ENCODE data around the gene WDR37. TPM values are rescaled to one million over a fixed set of nuclear protein-coding genes. Genes with fewer than 3 reads are reported as not detected.
"Not testable (repeated sequence)": the region's sequence is repeated elsewhere in the genome, so short reads cannot be mapped to it uniquely, and the experiment has no call there.

Gene WDR37
- polyA plus RNA-seq, 1 donor, result 21.0 TPM

DNA sequence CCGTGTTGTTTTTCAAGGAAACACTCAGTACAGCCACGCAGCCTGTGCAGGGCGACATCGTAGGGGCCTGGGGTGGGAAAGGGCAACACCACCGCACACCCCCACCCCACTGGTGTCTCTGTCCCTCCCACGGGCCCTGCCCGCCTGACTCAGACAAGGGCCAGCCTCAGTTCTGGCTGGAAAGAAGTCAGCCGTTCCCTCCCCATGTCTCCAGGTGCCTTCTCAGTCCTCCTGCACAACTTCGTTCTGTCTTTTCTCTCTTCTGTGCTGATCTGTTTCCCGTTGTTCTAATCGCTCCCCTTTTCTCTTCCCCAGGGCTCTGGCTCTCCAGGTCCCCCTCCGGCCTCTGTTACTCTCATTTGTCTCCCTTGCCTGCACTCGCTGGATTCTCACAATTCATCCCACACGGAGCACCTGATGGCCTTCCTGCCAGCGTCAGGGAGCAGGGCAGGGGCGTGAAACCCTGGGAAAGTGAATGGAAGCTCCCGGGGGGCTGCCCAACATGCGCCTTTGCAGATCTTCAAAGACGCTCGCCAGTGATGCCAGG lies 97.7 kb downstream of the WDR37 start:
- no peak for DNase-seq

DNA sequence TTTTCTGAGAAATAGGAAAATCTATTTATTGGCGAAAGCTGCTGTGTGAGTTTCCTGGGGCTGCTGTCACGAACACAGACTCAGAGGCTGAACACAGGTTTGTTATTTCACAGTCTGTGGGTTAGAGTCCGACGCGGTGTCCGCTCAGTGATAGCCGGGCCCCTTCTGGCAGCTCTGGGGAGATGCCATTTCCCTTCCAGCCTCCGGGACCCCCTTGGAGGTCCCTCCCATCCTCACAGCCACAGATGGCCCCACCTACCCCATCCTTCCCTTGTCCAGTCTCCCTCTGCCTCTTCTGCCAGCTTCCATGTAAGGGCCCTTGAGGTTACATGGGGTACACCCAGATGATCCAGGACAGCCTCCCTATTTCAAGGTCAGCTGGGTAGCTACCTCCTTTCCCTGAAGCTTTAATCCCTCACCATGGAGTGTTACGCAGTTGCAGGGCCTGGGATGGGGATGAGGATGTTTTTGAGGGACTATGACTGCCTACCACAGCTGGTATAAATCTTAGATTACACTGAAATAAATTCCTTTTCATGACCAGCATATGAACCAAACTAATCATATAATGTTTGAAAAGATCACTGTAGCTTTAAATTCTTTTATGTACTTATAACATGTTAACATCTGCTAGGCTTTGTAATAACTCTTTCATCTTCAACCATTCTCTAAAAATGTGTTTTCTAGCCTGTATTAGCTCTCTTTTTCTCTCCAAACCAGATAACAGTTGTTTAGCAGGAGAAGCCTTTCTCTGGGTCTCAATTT lies 98.5 kb downstream of the WDR37 start:
- no peak for DNase-seq

DNA sequence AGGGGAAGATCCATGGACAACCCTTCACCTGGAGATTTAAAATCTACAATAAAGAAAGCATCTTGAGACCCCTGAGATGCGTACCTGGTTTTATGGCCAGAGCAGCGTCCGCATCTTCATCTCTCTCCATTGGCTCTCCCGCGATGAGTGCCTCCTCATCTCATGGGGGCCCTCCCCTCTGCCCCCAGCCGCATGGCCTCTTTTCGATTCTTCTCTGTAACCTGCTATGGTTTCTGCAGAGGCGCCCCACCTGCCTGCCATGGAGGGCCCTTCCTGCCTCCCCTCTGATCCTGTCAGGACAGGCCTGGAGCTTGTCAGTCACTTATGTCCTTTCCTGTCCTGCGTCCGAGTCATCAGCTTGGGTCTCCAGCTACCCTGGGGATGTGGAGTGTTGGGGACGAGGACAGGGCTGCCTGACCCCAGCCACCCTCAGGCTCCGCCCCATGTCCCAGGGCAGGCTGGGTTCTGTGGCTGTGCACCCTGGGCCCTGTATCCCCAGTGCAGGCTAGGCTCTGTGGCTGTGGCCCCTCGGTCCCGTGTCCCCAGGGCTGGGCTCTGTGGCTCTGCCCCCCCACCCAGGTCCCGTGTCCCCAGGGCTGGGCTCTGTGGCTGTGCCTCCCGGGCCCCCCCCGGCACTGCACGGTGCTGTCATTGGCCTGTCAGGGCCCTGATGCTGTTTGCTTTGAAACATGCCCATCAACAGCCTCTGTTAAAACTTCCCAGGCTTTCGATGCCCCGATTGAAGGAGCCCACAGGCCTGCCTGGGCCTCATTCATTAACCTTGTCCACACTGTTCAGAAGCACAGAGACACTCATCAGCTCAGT lies 99.8 kb downstream of the WDR37 start:
- DNase-seq, result no peak

DNA sequence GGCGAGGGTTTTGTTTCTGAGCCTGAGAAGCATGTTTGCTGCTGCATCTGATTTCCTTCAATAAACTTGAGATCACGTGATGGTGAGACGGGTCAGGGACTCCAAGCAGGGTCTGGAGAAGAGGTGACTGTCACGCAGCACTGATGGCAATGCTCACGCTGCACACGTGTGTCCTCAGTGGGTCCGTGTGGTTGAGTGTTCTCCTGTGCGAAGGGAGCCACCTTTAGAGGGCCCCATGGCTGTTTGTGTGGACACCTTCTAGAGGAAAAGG lies 100.4 kb downstream of the WDR37 start:
- DNase-seq, result no peak

DNA sequence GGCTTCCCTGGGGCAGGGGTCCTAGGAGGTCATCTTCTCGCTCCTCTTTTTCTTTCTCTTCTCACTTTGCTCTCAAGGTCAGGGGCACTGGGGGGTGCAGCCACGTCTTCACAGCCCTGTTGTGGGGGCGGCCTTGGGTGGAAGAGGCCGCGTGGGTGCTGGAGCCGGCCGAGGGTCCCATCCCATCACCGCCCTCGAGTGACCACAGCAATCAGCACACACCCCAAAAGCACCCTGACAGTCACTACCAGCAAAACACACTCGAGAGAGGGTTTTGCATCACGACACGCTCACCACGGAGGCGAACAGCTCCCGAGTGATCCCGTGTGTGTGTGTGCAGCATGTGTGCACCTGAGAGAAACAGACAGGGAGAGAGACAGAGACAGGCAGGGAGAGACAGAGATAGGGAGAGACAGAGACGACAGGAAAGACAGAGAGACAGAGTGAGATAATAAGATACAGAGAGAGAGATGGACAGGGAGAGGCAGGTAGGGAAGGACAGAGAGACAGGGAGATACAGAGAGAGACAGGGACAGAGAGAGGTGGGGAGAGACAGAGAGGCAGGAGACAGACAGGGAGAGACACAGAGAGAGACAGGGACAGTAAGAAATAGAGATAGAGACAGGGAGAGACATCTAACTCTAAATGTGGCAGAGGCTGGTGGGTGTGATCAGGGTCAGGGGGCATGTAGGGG lies 100.9 kb downstream of the WDR37 start:
- no peak for DNase-seq

DNA sequence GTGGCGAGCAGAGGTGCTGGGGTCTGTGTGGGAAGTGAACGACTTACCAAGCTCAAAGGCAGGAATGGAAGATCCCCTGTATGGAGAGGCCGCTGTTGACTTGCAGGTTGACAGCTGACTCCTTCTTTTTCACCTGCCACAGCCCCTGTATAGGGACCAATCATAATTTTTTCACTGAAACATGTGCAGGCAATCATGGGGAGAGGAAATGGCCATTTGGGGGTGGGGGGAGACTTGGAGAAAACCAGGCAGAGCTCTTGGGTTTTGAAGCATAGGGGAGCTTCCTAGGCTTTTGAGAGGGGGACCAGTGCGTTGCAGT lies 101.4 kb downstream of the WDR37 start:
- no peak for DNase-seq

GRCh38 chr10:1158066-1158465 lies 101.9 kb downstream of the WDR37 start:
- no peak for DNase-seq

GRCh38 chr10:1158536-1158935 lies 102.4 kb downstream of the WDR37 start:
- not testable (repeated sequence) for DNase-seq

GRCh38 chr10:1159131-1160061 lies 103.2 kb downstream of the WDR37 start:
- DNase-seq, result no peak

DNA sequence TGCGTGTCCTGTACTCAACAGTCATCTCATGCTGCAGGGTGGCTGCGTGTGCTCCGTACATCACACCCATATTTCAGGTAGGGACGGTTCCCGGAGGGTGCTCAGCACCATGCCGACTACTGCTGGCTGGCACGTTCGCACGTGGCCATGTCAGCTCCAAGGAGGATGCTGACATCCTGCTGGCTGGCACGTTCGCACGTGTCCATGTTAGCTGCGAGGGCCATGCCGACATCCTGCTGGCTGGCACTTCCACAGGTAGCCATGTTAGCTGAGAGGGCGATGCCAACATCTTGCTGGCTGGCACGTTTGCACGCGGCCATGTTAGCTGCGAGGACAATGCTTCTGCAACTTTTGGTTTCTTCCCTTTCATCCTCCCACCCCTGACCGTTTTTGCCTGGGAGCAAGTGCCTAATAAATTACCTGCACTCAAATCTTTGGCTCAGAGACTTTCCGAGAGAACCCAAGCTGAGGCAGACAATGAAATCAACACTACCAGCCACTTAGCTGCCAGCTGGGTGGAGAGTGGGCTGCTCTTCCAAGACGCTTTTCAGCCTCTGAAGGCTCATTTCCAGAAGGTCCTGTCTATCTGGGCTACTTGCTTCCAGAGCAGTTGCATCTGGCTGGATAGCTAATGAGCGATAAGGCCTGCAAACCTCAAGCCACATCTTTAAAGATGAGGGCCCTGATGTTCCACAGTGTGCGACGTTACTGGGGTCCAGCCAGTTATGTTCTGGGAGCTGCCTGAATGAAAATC lies 104.6 kb downstream of the WDR37 start:
- no peak for DNase-seq

GRCh38 chr10:1161315-1161673 lies 105.1 kb downstream of the WDR37 start:
- not testable (repeated sequence) for DNase-seq

DNA sequence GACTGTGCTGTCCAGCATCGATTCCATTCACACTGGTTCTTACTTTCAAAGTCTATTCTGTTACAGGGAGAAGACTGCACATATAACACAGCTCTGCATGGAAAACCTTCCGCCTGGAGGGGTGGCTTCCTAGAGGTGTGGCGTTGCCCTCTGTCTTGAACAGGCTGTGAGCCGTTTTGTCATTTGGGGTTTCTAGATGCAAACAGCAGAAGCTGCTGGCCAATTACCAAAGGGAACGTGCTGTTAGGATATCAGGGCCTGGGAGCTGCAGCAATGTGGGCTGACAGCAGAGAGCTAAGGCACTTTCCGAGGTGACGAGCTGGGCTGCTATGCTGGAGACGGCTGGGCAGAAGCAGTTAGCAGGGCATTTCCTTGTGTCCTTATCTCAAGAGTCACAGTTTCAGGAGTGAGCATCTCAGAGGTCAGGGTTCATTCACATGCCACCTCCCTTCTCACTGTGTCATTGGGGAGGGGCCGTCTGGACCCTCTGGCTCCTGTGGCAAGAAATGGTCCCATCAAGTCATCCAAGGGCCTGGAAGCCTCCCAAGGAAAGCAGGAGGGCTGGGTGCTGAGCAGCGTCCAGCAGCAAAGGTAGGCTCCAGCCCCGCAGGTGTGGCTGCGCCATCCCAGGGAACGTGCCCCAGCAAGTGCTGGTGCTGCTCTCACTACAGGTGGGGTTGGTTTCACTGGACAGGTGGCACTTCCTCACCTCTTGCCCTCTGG lies 106.5 kb downstream of the WDR37 start:
- DNase-seq, result no peak

DNA sequence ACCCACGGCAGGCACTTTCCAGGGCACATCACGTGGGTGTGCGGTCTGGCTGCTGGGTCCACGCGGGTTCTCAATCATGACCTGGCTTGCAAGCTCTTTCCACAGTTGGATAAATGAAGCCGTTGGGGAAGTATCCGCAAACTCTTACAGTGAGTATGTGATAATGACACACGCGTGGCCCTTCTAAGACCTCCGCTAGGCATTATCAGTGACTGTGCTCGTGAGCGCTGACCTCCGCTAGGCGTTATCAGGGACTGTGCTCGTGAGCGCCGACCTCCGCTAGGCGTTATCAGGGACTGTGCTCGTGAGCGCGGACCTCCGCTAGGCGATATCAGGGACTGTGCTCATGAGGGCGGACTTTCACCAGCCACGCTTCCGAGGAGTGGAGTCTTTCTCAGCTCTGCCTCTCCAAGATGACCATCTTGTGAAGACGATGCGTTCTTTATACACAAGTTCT lies 107.0 kb downstream of the WDR37 start:
- DNase-seq, result no peak

DNA sequence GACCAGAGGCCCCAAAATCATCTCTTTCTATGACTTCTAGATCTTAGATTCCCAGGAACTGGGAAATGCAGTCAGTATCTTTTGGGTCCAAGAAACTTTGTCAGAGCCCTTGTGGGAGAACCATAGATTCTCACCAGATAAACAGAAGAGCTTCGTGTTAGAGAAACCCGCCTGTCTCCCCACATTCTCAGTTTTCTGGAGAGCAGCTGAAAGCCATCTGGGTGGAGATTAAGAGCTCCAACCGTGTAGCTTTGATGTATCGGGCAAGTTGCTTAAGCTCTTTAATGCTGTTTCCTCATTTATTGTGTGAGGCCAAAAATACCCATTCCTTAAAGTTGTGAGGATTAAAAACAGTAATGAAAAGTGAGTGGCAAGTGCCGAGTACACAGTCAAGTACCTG lies 107.6 kb downstream of the WDR37 start:
- no peak for DNase-seq

DNA sequence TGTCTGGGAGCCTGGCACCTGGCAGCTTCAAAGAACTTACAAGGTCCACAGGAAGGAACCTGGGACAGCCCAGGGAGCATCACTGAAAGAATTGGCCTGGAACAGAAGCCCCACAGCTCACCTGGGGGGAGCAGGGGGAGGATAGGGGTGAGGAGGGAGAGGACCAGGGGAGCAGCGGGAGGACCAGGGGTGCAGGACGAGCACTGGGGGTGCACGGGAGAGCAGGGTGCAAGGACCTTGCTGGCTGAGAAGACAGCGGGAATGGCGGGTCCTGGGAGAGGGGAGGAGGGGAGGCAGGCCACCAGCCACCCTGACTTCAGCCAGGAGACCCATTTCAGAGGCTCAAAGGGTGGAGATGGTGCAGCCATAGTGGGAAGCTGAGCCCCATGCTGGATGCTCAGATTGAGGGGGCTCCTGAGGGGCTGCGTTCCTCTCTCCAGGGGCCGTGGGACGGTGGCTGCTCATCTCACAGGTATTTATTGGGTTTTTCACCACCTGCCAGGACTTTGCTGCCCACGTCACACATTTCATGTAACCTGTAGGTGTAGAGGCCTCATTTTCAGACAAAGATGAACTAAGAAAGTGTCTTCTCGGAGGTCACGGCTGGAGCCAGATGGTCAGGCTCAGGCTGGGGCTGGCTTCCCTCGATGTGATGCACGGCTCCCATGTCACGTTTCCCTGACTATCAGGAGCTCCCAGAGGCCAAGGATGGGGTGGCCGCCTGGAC lies 110.1 kb downstream of the WDR37 start:
- DNase-seq, result no peak

- DNase-seq, result no peak
Measured at GRCh38 chr10:1166828-1167275, 110.7 kb downstream of the WDR37 start.

DNA sequence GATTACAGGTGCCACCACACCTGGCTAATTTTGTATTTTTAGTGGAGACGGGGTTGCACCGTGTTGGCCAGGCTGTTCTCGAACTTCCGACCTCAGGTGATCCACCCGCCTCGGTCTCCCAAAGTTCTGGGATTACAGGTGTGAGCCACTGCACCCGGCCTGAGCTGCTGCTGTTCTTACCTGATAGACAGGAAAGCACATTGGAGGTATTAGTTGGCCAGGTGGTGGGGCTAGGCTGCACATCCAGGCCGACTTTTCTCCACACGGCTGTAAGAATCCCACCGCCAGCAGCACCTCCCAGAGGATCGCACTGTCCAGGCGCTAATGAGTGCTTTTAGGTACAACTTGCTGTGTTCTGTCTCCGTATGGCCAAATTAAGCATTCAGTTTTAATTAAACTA lies 112.6 kb downstream of the WDR37 start:
- DNase-seq, result no peak

DNA sequence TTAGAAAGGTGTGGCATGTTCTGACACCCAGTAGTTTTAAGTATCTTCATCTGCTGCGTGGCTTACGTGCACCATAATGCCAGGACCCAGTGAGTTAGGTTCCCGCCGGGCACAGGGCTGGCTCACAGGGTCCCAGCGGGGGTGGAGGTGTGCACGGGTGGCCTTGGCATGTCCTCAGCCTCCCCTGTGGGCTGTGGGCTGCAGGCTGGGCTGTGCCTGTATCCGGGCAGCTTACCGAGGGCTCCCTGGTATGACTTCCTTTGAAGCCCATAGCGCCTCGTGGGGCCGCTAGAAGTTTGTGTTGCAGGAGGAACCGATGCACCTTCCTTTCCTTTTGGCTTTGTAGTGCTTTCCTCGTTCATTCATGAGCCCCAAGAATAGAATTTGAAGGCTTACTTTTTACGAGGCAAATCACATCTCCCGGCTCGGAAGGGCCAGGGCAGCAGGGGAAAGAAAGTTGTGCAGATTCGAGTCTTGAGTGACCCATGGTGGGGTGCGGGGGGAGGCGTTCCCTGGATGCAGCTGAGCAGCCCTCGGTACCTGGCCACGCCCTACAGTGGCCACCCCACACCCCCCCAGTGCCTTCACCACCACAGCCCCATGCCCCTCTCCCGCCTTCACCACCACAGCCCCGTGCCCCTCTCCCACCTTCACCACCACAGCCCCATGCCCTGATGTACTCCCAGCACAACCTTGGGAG lies 113.2 kb downstream of the WDR37 start:
- no peak for DNase-seq

All from left kidney (tissue), 2 donors.